22Rv1 (cell line): Measurements from ENCODE around the gene LNX2.

Experiments used
- ZFX ChIP-seq: fragments of 450-650 bp; IDR thresholded peaks from 2 replicates; pipeline ENCODE4 v1.6.1; 2017; ENCODE audit warnings: antibody characterized with exemption, borderline replicate concordance
- TF ChIP-seq, protein P1 (sequence below): fragments of 450-650 bp; IDR thresholded peaks from 2 replicates; pipeline ENCODE4 v1.5.1; 2017; ENCODE audit warnings: mild to moderate bottlenecking

DNA sequence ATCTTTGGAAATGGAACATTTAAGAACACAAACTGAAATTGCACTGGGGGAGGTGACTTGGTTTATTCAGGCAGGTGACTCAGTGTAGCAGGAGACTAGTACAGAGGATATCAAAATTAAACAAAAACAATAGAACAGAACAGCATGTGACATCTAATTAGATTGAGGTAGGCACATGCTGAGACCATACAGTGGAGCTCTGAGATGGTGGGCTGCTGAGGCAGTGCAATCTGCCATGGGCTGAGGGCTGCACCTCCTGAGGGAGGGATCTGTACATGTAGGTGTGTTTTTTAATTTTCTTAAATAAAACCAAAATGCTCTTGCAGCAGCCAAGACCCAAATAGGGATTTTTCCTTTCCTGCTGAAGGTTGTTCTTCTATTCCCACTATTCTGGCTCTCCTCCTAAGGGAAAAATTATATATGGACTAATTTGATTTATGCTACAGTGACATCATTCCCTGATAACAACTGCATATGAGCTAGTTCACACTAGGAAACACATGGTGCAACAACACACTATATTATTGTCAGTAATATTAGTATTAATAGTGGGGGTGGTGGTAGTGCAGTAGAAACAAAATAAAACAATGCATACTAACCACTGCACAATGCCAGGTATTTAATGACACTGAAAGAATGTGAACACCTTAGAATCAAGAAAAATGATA, 48.0 kb downstream of the LNX2 start:
- TF ChIP-seq, protein P1, sequence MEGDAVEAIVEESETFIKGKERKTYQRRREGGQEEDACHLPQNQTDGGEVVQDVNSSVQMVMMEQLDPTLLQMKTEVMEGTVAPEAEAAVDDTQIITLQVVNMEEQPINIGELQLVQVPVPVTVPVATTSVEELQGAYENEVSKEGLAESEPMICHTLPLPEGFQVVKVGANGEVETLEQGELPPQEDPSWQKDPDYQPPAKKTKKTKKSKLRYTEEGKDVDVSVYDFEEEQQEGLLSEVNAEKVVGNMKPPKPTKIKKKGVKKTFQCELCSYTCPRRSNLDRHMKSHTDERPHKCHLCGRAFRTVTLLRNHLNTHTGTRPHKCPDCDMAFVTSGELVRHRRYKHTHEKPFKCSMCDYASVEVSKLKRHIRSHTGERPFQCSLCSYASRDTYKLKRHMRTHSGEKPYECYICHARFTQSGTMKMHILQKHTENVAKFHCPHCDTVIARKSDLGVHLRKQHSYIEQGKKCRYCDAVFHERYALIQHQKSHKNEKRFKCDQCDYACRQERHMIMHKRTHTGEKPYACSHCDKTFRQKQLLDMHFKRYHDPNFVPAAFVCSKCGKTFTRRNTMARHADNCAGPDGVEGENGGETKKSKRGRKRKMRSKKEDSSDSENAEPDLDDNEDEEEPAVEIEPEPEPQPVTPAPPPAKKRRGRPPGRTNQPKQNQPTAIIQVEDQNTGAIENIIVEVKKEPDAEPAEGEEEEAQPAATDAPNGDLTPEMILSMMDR = no peak
- TF ChIP-seq ZFX = no peak
